SK-MEL-5 (cell line): ENCODE measurements around the gene ICE1. TPM values are rescaled to one million over a fixed set of nuclear protein-coding genes. Genes with fewer than 3 reads are reported as not detected.
A peak's percentile ranks its signal among the peaks of the same experiment; 100 is the strongest.
"Not testable (repeated sequence)": the region's sequence is repeated elsewhere in the genome, so short reads cannot be mapped to it uniquely, and the experiment has no call there.

ENCODE experiments used
- DNase-seq: peaks from one replicate; pipeline ENCODE4 v3.0.0-alpha.2; 2016; ENCODE audit warnings: low read depth, low spot score
- in situ Hi-C: cut with HindIII; loops from 2 replicates; pipeline ENCODE4 v1.10.0; 2016; ENCODE audit warnings: low sequenced_read_pairs, high pct_unique_total_duplicates, low pct_unique_long_range_greater_than_20kb
- total RNA-seq: library from RNA; depleted of rRNA; stranded (reverse); fragments of >200 nt; shearing (Covaris generic); gene quantifications from 2 replicates; pipeline ENCODE4 v1.2.3, GENCODE V29; 2014

The ICE1 gene
- total RNA-seq, 1 experiment from 2014 or later = 37.9 TPM

GRCh38 chr5:5394384-5394986 lies 28.0 kb upstream of the ICE1 start:
- peak; percentile 87 for DNase-seq
- in situ Hi-C loops = not testable (repeated sequence)

- DNase-seq, in situ Hi-C loops: not testable (repeated sequence)
Observed at GRCh38 chr5:5395093-5395492, 27.4 kb upstream of the ICE1 start.

GRCh38 chr5:5398071-5398470 lies 24.4 kb upstream of the ICE1 start:
- DNase-seq = no peak
- in situ Hi-C loops = no loop called here

- DNase-seq = no peak
- in situ Hi-C loops = no loop called here
Observed at GRCh38 chr5:5401095-5401494, 21.4 kb upstream of the ICE1 start.

- in situ Hi-C loops = no loop called here
- no peak for DNase-seq
Observed at GRCh38 chr5:5403741-5404140, 18.7 kb upstream of the ICE1 start.

GRCh38 chr5:5404381-5404780 lies 18.1 kb upstream of the ICE1 start:
- in situ Hi-C loops = no loop called here
- DNase-seq = no peak

- DNase-seq = no peak
Observed at GRCh38 chr5:5405441-5405840, 17.0 kb upstream of the ICE1 start.

GRCh38 chr5:5407924-5408323 lies 14.6 kb upstream of the ICE1 start:
- DNase-seq = no peak
- in situ Hi-C loops = no loop called here

More at GRCh38 chr5:5405441-5405840, 17.0 kb upstream of the ICE1 start:
- in situ Hi-C loops = no loop called here

- DNase-seq = no peak
- in situ Hi-C loops = no loop called here
Observed at GRCh38 chr5:5409151-5409810, 13.2 kb upstream of the ICE1 start.

- DNase-seq, in situ Hi-C loops: not testable (repeated sequence)
Observed at GRCh38 chr5:5413856-5414255, 8.6 kb upstream of the ICE1 start.

- DNase-seq = no peak
- in situ Hi-C loops = no loop called here
Observed at GRCh38 chr5:5414999-5415398, 7.5 kb upstream of the ICE1 start.

GRCh38 chr5:5416733-5417132 lies 5.7 kb upstream of the ICE1 start:
- DNase-seq = no peak

GRCh38 chr5:5418006-5418405 lies 4.5 kb upstream of the ICE1 start:
- DNase-seq = peak; percentile 28
- in situ Hi-C loops = no loop called here

More at GRCh38 chr5:5416733-5417132, 5.7 kb upstream of the ICE1 start:
- in situ Hi-C loops = no loop called here

- DNase-seq = no peak
- in situ Hi-C loops = no loop called here
Observed at GRCh38 chr5:5418764-5419163, 3.7 kb upstream of the ICE1 start.

GRCh38 chr5:5419291-5420210 lies 2.9 kb upstream of the ICE1 start:
- peak; percentile 81 for DNase-seq
- in situ Hi-C loops = no loop called here

- in situ Hi-C loops = no loop called here
Observed at GRCh38 chr5:5420251-5420650, 2.2 kb upstream of the ICE1 start.

GRCh38 chr5:5421149-5421960 lies 1.1 kb upstream of the ICE1 start:
- no peak for DNase-seq
- in situ Hi-C loops = no loop called here

More at GRCh38 chr5:5420251-5420650, 2.2 kb upstream of the ICE1 start:
- DNase-seq = no peak
